ENCODE measurements around the gene RPTOR. TPM values are rescaled to one million over a fixed set of nuclear protein-coding genes. Genes with fewer than 3 reads are reported as not detected.

The RPTOR gene
- total and polyA plus RNA-seq, 2 donors (not counting 3 experiments of a cell fraction or from before 2014, with no cell fraction given) = 10.7 to 41.8 TPM

GRCh38 chr17:80967404-80967872 lies 422.8 kb downstream of the RPTOR start:
- dilution Hi-C loops (cut with MboI; ENCODE audit: extremely low pct_ligation_motif_present, low sequenced_read_pairs) (no loop called here), intact Hi-C loops (cut with micrococcal nuclease) (no loop called here)
- Histone ChIP-seq H3K4me3 (replicated peaks in 1 of 3; ENCODE audit: insufficient read depth in 1 of 3, low read depth in 1 of 3, low read length in 3 of 3) (no peak overlapping the region), H3K9me3 (replicated peaks; ENCODE audit: control insufficient read depth, insufficient read depth, low read length) (no peaks in the 10 kb centered on the region), H3K4me2 (ENCODE audit: insufficient read depth, low read length) (no peak overlapping the region), H4K20me1 (replicated peaks; ENCODE audit: control insufficient read depth, extremely low read depth, insufficient read depth, low read length) (no peaks in the 10 kb centered on the region), H3K27ac (ENCODE audit: insufficient read depth, low read depth, low read length) (no peak overlapping the region), H3K36me3 (ENCODE audit: control insufficient read depth in 2 of 2, extremely low read depth in 1 of 2, insufficient read depth in 2 of 2, low read length in 2 of 2) (no peaks in the 10 kb centered on the region), H3K9me1 (replicated peaks; ENCODE audit: control insufficient read depth, extremely low read depth, insufficient read depth, low read length) (no peaks in the 10 kb centered on the region), H3K4me1 (ENCODE audit: control insufficient read depth, extremely low read depth, insufficient read depth, low read length) (no peaks in the 10 kb centered on the region), H3K9ac (replicated peaks; ENCODE audit: extremely low read depth, insufficient read depth, low read length) (no peak overlapping the region), H3K79me2 (ENCODE audit: control insufficient read depth, insufficient read depth, low read length) (no peaks in the 10 kb centered on the region), H3K27me3 (ENCODE audit: control insufficient read depth in 2 of 2, insufficient read depth in 2 of 2, low read length in 2 of 2) (no peaks in the 10 kb centered on the region), H2AFZ (ENCODE audit: low read depth, low read length) (no peak overlapping the region)
- BruUV-seq (replicated peaks) = no TSS peak
- DNase-seq (ENCODE audit: low read depth, low spot score) = no peak
- TF ChIP-seq POLR2AphosphoS5 (IDR thresholded peaks at IDR 0.05; ENCODE audit: insufficient read depth, low read depth, low read length) (peak; percentile 16), MYC (IDR thresholded peaks at IDR 0.05; ENCODE audit: low read depth, low read length) (no peak), FOS (IDR thresholded peaks at IDR 0.05; ENCODE audit: borderline replicate concordance, insufficient read depth, low read length) (no peak)
- ChIA-PET POLR2A (no interaction called here), CTCF (no interaction called here)
- FAIRE-seq = no peak

- H3K9ac ChIP-seq (replicated peaks; ENCODE audit: extremely low read depth, insufficient read depth, low read length) = no peak overlapping the region
- no peak overlapping the region for H3K27ac ChIP-seq (ENCODE audit: insufficient read depth, low read depth, low read length)
- POLR2A ChIA-PET = no interaction called here
- no peak for TF ChIP-seq POLR2AphosphoS5 (IDR thresholded peaks at IDR 0.05; ENCODE audit: insufficient read depth, low read depth, low read length)
- H3K4me3 ChIP-seq (replicated peaks in 1 of 3; ENCODE audit: insufficient read depth in 1 of 3, low read depth in 1 of 3, low read length in 3 of 3) = no peak overlapping the region
- no peak overlapping the region for H2AFZ ChIP-seq (ENCODE audit: low read depth, low read length)
- H3K9me1 ChIP-seq (replicated peaks; ENCODE audit: control insufficient read depth, extremely low read depth, insufficient read depth, low read length) = no peaks in the 10 kb centered on the region
- FAIRE-seq (no peak), DNase-seq (ENCODE audit: low read depth, low spot score) (no peak)
- intact Hi-C loops (cut with micrococcal nuclease) (no loop called here), dilution Hi-C loops (cut with MboI; ENCODE audit: extremely low pct_ligation_motif_present, low sequenced_read_pairs) (no loop called here)
- BruUV-seq (replicated peaks) = no TSS peak
- H3K27me3 ChIP-seq (ENCODE audit: control insufficient read depth in 2 of 2, insufficient read depth in 2 of 2, low read length in 2 of 2) = no peaks in the 10 kb centered on the region
- CTCF ChIA-PET = interaction anchor here (4.5 kb wide), 1 partner anchor 542 kb away, joined by 53 read pairs; no protein-coding TSS in a partner anchor
- no peaks in the 10 kb centered on the region for H4K20me1 ChIP-seq (replicated peaks; ENCODE audit: control insufficient read depth, extremely low read depth, insufficient read depth, low read length)
- no peak overlapping the region for H3K4me2 ChIP-seq (ENCODE audit: insufficient read depth, low read length)
- H3K9me3 ChIP-seq (replicated peaks; ENCODE audit: control insufficient read depth, insufficient read depth, low read length) = no peaks in the 10 kb centered on the region
- no peaks in the 10 kb centered on the region for H3K4me1 ChIP-seq (ENCODE audit: control insufficient read depth, extremely low read depth, insufficient read depth, low read length)
- no peaks in the 10 kb centered on the region for H3K79me2 ChIP-seq (ENCODE audit: control insufficient read depth, insufficient read depth, low read length)
- H3K36me3 ChIP-seq (ENCODE audit: control insufficient read depth in 2 of 2, extremely low read depth in 1 of 2, insufficient read depth in 2 of 2, low read length in 2 of 2) = no peaks in the 10 kb centered on the region
Observed at GRCh38 chr17:80968602-80969029, 424.0 kb downstream of the RPTOR start.

All from endothelial cell of umbilical vein (primary cell).